ENCODE data around the gene PRDM10. TPM values are rescaled to one million over a fixed set of nuclear protein-coding genes. Genes with fewer than 3 reads are reported as not detected.

PRDM10 gene
- total RNA-seq, 1 donor from 2014 or later, result 14.6 TPM

DNA sequence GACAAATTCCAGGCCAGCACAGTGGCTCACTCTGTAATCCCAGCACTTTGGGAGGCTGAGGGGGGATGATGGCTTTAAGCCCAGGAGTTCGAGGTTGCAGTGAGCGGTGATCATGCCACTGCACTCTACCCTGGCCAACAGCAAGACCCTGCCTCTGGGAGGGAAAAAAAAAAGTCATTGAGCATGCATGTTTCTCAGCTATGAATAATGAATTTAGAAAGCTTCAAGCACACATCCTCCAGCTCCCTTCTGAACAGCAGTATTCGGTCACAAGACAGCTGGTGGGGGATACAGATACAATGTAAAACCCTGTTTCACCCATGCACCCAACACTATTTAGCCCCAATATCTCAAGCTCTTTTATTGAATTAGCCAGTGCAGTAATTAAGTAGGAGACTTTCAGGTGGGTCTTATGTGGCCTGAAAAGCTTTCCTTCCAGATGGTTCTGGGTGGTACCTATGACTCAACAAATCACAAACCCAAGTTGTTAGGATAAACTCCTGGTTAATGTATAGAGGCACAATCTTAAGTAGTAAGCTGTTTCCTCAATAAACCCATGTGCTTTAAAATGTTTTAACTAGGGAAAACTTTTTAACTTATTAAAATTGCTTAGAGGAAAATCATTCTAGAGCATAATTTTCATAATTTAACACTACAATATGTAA, 13.4 kb downstream of the PRDM10 start:
- POLR2A ChIA-PET, result no interaction called here
- intact Hi-C loops (cut with micrococcal nuclease), result no loop called here
- no peak for DNase-seq
- Mint-ChIP-seq H3K36me3 (ENCODE audit: low read depth) (peaks cover 5% of the 10 kb centered on the region), H3K27ac (no peak overlapping the region), H3K4me3 (no peak overlapping the region), H3K4me1 (peaks cover 7% of the 10 kb centered on the region), H3K27me3 (no peaks in the 10 kb centered on the region), H3K9me3 (no peaks in the 10 kb centered on the region)
- CTCF ChIA-PET, result interaction anchor here (1.5 to 4.8 kb wide), 2 partner anchors 82 to 142 kb away, joined by 3 to 67 read pairs; no protein-coding TSS in a partner anchor
- no peak for ATAC-seq (ENCODE audit: low read depth)
- TF ChIP-seq, protein P1, sequence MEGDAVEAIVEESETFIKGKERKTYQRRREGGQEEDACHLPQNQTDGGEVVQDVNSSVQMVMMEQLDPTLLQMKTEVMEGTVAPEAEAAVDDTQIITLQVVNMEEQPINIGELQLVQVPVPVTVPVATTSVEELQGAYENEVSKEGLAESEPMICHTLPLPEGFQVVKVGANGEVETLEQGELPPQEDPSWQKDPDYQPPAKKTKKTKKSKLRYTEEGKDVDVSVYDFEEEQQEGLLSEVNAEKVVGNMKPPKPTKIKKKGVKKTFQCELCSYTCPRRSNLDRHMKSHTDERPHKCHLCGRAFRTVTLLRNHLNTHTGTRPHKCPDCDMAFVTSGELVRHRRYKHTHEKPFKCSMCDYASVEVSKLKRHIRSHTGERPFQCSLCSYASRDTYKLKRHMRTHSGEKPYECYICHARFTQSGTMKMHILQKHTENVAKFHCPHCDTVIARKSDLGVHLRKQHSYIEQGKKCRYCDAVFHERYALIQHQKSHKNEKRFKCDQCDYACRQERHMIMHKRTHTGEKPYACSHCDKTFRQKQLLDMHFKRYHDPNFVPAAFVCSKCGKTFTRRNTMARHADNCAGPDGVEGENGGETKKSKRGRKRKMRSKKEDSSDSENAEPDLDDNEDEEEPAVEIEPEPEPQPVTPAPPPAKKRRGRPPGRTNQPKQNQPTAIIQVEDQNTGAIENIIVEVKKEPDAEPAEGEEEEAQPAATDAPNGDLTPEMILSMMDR (IDR thresholded peaks at IDR 0.05), result no peak

DNA sequence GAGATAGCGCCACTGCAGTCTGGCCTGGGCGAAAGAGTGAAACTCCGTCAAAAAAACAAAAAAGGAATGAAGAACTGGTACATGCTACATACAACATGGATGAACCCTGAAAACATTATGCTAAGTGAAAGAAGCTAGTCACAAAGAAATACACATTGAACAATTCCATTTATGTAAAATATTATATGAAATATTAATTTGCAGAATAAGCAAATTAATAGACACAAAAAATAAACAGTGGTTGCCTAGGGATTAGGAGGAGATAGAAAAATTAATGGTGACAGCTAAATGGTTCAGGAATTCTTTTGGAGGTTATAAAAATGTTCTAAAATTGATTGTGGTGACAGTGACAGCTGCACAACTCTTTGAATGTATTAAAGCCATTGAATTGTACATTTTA, 14.7 kb downstream of the PRDM10 start:
- Mint-ChIP-seq H3K36me3 (ENCODE audit: low read depth) (peaks cover 5% of the 10 kb centered on the region), H3K4me1 (peaks cover 3% of the 10 kb centered on the region), H3K4me3 (no peak overlapping the region), H3K27me3 (peaks cover 4% of the 10 kb centered on the region), H3K27ac (no peak overlapping the region), H3K9me3 (no peaks in the 10 kb centered on the region)
- intact Hi-C loops (cut with micrococcal nuclease), result no loop called here
- POLR2A ChIA-PET, result interaction anchor here (1.0 kb wide), 1 partner anchor 15 kb away, joined by 3 read pairs; the partner anchor contains the start of gene PRDM10
- TF ChIP-seq, protein P1 (IDR thresholded peaks at IDR 0.05), result no peak
- DNase-seq, result no peak
- no peak for ATAC-seq (ENCODE audit: low read depth)
- CTCF ChIA-PET, result interaction anchor here (1.0 kb wide), 1 partner anchor 144 kb away, joined by 4 read pairs; no protein-coding TSS in a partner anchor

- ChIA-PET CTCF (no interaction called here), POLR2A (interaction anchor here (0.6 kb wide), 1 partner anchor 1491 kb away, joined by 3 read pairs; no protein-coding TSS in a partner anchor)
- Mint-ChIP-seq H3K27ac (no peak overlapping the region), H3K4me3 (no peak overlapping the region), H3K36me3 (ENCODE audit: low read depth) (peaks cover 5% of the 10 kb centered on the region), H3K27me3 (peaks cover 4% of the 10 kb centered on the region), H3K4me1 (no peaks in the 10 kb centered on the region), H3K9me3 (no peaks in the 10 kb centered on the region)
- intact Hi-C loops (cut with micrococcal nuclease), result no loop called here
- ATAC-seq (ENCODE audit: low read depth) (no peak), DNase-seq (no peak)
- TF ChIP-seq, protein P1 (IDR thresholded peaks at IDR 0.05), result no peak
Observed at GRCh38 chr11:129985823-129986222, 16.8 kb downstream of the PRDM10 start.

DNA sequence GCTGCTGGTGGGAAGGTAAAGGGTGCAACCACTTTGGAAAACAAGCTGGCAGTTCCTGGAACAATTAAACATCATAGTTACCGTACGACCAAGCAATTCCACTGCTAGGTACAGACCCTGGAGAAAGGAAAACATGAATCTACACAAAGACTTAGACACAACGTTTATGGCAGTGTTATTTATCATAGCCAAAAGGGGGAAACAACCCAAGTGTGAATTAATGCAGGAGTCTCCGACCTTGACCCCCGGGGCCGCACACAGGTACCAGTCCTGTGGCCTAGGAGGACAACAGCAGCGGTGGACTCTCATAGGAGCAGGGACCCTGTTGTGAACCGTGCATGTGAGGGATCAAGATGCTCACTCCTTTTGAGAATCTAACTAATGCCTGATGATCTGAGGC, 22.5 kb downstream of the PRDM10 start:
- ChIA-PET POLR2A (no interaction called here), CTCF (no interaction called here)
- Mint-ChIP-seq H3K27me3 (peaks cover 17% of the 10 kb centered on the region), H3K27ac (no peak overlapping the region), H3K36me3 (ENCODE audit: low read depth) (peaks cover 12% of the 10 kb centered on the region), H3K4me1 (no peaks in the 10 kb centered on the region), H3K4me3 (no peak overlapping the region), H3K9me3 (no peaks in the 10 kb centered on the region)
- ATAC-seq (ENCODE audit: low read depth) (no peak), DNase-seq (no peak)
- intact Hi-C loops (cut with micrococcal nuclease), result no loop called here
- TF ChIP-seq, protein P1 (IDR thresholded peaks at IDR 0.05), result no peak

DNA sequence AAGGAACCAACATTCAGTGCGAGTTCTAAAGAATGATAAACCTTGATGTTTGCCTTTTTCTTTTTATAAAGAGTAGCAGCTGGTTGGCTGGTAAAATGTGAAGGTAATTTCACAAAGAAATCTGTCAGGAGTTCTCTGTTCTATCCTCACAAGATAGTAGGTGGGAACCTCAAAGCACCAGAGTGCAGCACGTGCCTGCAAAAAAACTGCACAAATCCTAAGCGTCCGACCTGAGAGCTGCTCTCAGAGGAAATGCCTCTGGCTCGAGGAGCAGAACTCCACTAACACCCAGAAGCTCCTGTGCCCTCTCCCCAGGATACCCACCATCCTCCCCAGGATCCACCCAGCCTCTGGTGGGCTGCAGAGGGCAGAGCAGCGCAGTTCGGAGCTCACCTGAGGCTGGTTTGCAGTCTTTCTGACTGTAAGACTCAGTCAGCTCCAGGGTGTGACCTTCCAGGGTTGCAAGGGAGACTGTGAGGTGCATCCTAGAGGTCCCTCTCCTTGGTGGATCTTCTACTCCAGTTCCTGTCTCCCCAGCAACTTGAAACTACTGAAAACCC, 23.5 kb downstream of the PRDM10 start:
- H3K36me3 Mint-ChIP-seq (ENCODE audit: low read depth), result peaks cover 7% of the 10 kb centered on the region
- POLR2A ChIA-PET, result no interaction called here
- no peak overlapping the region for H3K27ac Mint-ChIP-seq
- intact Hi-C loops (cut with micrococcal nuclease), result no loop called here
- H3K27me3 Mint-ChIP-seq, result peaks cover 19% of the 10 kb centered on the region
- peaks cover 2% of the 10 kb centered on the region for H3K4me1 Mint-ChIP-seq
- CTCF ChIA-PET, result no interaction called here
- ATAC-seq (ENCODE audit: low read depth), result no peak
- DNase-seq, result no peak
- TF ChIP-seq, protein P1 (IDR thresholded peaks at IDR 0.05), result no peak
- H3K4me3 Mint-ChIP-seq, result no peak overlapping the region
- no peaks in the 10 kb centered on the region for H3K9me3 Mint-ChIP-seq

Data from activated B cell treated with CpG ODN at 0.5 μM for 24 hours (primary cell).